ENCODE measurements around the gene HDAC4. TPM values are rescaled to one million over a fixed set of nuclear protein-coding genes. Genes with fewer than 3 reads are reported as not detected.
A peak's percentile ranks its signal among the peaks of the same experiment; 100 is the strongest.
"Not testable (repeated sequence)": the region's sequence is repeated elsewhere in the genome, so short reads cannot be mapped to it uniquely, and the experiment has no call there.

HDAC4 gene
- total RNA-seq, 1 donor from 2014 or later, result 30.7 TPM

- DNase-seq (ENCODE audit: missing footprints), result peak; percentile 60
- ATAC-seq, result peak; percentile 32
- intact Hi-C loops (cut with DNase I), result no loop called here
Observed at GRCh38 chr2:239285071-239285931, 115.5 kb downstream of the HDAC4 start.

- DNase-seq (ENCODE audit: missing footprints) (peak; percentile 43), ATAC-seq (no peak)
- intact Hi-C loops (cut with DNase I), result no loop called here
Observed at GRCh38 chr2:239283961-239284795, 116.6 kb downstream of the HDAC4 start.

DNA sequence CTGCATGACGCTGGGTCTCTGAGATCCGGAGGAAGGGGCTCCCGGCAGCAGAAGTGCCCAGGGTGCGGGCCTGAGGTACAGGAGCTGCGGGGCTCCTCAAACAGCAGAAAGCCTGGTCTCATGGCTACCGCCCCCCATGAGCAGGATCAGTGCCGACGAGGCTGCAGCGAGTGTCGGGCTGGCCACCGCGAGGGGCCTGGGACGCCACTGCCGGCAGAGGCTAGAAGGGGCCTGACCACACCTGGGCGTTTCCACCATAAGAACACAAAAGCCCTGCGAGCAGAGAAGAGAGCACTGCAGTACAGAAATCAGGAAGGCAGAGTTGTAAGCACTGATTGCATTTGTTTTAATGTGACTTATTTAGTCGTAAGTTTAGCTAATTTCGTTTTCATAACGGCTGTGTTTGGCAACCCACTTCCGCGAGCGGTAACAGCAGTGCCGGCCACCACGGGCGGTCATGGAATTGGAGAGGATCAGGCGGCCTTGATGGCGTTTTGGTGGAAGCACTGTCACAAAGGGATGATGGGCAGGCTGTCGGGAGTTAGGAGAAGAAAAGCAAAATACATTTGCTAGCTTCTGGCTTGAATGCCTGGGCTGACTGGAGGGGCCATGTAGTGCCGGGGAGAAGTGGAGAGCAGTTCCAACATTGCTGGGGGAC is 117.4 kb downstream of the HDAC4 start:
- intact Hi-C loops (cut with DNase I), result no loop called here
- DNase-seq (ENCODE audit: missing footprints) (peak; percentile 35), ATAC-seq (no peak)

GRCh38 chr2:239282448-239283287 is 118.2 kb downstream of the HDAC4 start:
- DNase-seq (ENCODE audit: missing footprints), result no peak
- ATAC-seq, result no peak
- intact Hi-C loops (cut with DNase I), result no loop called here

DNA sequence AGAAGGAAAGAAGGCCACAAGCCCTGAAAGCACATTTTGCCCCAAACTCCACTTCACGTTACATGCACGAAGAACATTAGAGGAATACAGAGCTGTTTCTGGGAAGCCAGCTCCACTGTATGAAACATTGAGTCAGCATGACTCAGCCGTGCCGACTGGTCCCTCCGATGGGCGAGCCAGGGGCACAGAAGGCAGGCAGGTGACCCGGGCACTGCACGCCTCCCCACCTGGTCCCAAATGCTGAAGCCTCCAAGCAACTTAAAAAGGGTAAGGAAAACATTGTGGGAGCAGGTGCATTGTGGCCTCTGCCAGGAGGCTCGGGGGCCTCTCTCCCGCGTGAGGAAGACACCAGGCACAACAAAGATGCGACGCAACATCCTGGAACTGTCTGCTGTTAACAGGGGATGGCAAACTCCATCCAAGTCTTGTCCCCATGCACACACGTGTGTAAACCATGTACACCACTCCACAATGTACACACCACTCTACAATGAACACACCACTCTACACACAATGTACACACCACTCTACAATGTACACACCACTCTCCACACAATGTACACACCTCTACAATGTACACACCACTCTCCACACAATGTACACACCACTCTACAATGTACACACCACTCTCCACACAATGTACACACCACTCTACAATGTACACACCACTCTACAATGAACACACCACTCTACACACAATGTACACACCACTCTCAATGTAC is 120.4 kb downstream of the HDAC4 start:
- intact Hi-C loops (cut with DNase I); ATAC-seq: not testable (repeated sequence)
- DNase-seq (ENCODE audit: missing footprints), result peak; percentile 78

- DNase-seq (ENCODE audit: missing footprints) (peak; percentile 53), ATAC-seq (no peak)
- intact Hi-C loops (cut with DNase I), result no loop called here
Observed at GRCh38 chr2:239279508-239280295, 121.1 kb downstream of the HDAC4 start.

DNA sequence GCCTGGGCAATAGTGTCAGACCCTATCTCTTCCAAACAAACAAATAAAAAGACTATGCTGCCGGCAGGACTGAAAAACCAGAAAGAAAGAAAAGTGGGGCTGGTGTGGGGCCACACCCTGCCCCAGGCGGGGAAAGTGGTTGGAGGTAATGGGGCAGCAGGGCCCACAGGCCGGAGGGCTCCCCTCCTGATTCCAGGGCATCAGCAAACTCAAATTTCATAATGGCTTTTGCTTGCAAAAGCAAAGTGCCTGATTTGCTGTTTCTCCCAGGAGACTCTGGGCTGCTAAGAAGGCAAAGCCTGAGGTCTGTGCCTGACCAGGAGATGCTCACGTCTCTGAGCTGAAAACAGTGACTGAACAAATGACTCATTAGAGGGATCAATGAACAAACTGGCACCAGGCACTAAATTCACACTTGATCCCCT is 121.9 kb downstream of the HDAC4 start:
- ATAC-seq (no peak), DNase-seq (ENCODE audit: missing footprints) (peak; percentile 34)
- intact Hi-C loops (cut with DNase I), result no loop called here

- intact Hi-C loops (cut with DNase I), result no loop called here
- peak; percentile 9 for DNase-seq (ENCODE audit: missing footprints)
- ATAC-seq, result no peak
Observed at GRCh38 chr2:239278361-239278760, 122.5 kb downstream of the HDAC4 start.

GRCh38 chr2:239277401-239278085 is 123.3 kb downstream of the HDAC4 start:
- DNase-seq (ENCODE audit: missing footprints), result no peak
- ATAC-seq, result no peak
- intact Hi-C loops (cut with DNase I), result no loop called here

DNA sequence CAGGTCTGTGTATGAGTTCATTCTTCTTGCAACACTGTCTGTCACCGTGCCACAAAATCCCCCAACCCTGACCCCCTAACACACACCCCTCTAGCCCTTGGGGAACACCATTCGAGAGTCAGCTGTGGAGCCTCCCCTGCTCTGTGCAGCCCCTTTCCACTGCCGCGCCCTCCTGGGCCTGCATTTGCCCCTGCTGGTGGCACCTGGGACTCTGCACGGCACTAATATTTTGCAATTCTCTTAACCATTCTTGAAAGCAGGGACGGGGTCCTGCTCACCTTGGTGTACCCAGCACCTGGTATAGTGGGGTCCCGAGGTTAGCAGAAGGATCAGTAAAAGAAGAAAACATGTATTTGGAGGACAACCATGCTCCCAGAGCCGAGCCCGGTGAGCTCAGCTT is 124.0 kb downstream of the HDAC4 start:
- ATAC-seq, result no peak
- intact Hi-C loops (cut with DNase I), result no loop called here

GRCh38 chr2:239275847-239276831 is 124.7 kb downstream of the HDAC4 start:
- DNase-seq (ENCODE audit: missing footprints), result no peak
- ATAC-seq, result peak; percentile 83
- intact Hi-C loops (cut with DNase I), result no loop called here

More for the DNA sequence above, 124.0 kb downstream of the HDAC4 start:
- DNase-seq (ENCODE audit: missing footprints), result no peak

- intact Hi-C loops (cut with DNase I), result no loop called here
- ATAC-seq, result peak; percentile 77
- peak; percentile 91 for DNase-seq (ENCODE audit: missing footprints)
Observed at GRCh38 chr2:239275044-239275685, 125.7 kb downstream of the HDAC4 start.

DNA sequence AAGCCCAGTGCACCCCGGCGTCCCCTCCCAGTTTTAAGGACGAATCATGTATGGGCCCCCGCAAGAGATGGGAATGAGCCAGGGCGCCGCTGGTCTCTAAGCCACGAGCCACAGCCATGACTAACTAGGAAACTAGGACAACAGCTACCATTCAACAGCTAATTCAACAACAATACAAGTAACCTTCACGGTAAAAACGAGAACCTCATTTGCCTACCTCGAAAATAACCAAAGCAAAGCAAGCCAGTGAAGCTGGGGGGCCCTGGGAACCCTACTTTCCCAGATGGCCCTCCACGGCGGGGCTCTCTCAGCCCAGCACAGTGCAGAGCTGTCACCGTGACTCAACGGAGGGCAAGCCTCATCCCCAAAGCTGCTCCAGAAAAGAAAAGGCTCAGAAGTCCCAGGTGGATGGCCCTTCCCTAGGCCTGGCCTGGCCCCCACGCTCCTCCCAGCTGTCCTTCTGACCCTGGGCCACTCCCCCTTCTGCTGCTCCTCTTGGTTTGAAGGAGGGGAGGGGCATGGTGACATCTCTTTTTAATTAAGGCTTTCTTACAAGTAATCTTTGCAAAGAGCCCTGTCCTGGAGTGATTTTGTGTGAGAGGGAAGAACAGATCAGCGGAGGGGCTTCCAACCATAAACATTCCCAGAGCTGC is 126.3 kb downstream of the HDAC4 start:
- ATAC-seq (peak; percentile 63), DNase-seq (ENCODE audit: missing footprints) (no peak)
- intact Hi-C loops (cut with DNase I), result no loop called here
